ENCODE results near the gene ABCA9. TPM values are rescaled to one million over a fixed set of nuclear protein-coding genes. Genes with fewer than 3 reads are reported as not detected.

The ABCA9 gene
- polyA plus RNA-seq, 1 donor from 2014 or later: 0.69 TPM

- Histone ChIP-seq H3K9ac (ENCODE audit: low read length) (no peak overlapping the region), H2AFZ (ENCODE audit: low read depth, low read length) (no peak overlapping the region), H3F3A (ENCODE audit: insufficient read depth, low read length, poor library complexity, severe bottlenecking) (no peaks in the 10 kb centered on the region), H3K4me2 (ENCODE audit: low read length) (no peak overlapping the region), H3K27me3 (ENCODE audit: insufficient read depth, low read depth, low read length) (no peaks in the 10 kb centered on the region), H3K9me3 (ENCODE audit: low read length) (no peaks in the 10 kb centered on the region), H3K79me2 (replicated peaks; ENCODE audit: insufficient read depth, low read length) (no peaks in the 10 kb centered on the region), H3K27ac (ENCODE audit: low read length) (no peak overlapping the region), H4K20me1 (ENCODE audit: insufficient read depth) (no peaks in the 10 kb centered on the region), H3K4me3 (ENCODE audit: low read length) (no peak overlapping the region), H3K36me3 (ENCODE audit: insufficient read depth, low read length) (no peaks in the 10 kb centered on the region), H3K9me2 (ENCODE audit: insufficient read depth, low read length) (no peaks in the 10 kb centered on the region)
- TF ChIP-seq EZH2 (IDR thresholded peaks at IDR 0.05; ENCODE audit: borderline replicate concordance, insufficient read depth, low read length, poor library complexity, severe bottlenecking) (no peak), POLR2AphosphoS5 (IDR thresholded peaks at IDR 0.05) (no peak), RAD21 (conservative IDR thresholded peaks at IDR 0.05) (no peak), MXI1 (conservative IDR thresholded peaks at IDR 0.05; ENCODE audit: poor library complexity, severe bottlenecking) (no peak), SMC3 (conservative IDR thresholded peaks at IDR 0.05; ENCODE audit: poor library complexity) (no peak), TAF1 (IDR thresholded peaks at IDR 0.05; ENCODE audit: low read depth) (no peak), EP300 (conservative IDR thresholded peaks at IDR 0.05; ENCODE audit: poor library complexity, severe bottlenecking) (no peak)
- TF ChIP-seq, protein P1, sequence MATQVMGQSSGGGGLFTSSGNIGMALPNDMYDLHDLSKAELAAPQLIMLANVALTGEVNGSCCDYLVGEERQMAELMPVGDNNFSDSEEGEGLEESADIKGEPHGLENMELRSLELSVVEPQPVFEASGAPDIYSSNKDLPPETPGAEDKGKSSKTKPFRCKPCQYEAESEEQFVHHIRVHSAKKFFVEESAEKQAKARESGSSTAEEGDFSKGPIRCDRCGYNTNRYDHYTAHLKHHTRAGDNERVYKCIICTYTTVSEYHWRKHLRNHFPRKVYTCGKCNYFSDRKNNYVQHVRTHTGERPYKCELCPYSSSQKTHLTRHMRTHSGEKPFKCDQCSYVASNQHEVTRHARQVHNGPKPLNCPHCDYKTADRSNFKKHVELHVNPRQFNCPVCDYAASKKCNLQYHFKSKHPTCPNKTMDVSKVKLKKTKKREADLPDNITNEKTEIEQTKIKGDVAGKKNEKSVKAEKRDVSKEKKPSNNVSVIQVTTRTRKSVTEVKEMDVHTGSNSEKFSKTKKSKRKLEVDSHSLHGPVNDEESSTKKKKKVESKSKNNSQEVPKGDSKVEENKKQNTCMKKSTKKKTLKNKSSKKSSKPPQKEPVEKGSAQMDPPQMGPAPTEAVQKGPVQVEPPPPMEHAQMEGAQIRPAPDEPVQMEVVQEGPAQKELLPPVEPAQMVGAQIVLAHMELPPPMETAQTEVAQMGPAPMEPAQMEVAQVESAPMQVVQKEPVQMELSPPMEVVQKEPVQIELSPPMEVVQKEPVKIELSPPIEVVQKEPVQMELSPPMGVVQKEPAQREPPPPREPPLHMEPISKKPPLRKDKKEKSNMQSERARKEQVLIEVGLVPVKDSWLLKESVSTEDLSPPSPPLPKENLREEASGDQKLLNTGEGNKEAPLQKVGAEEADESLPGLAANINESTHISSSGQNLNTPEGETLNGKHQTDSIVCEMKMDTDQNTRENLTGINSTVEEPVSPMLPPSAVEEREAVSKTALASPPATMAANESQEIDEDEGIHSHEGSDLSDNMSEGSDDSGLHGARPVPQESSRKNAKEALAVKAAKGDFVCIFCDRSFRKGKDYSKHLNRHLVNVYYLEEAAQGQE (IDR thresholded peaks at IDR 0.05; ENCODE audit: borderline replicate concordance): no peak
- TF ChIP-seq, protein P2, sequence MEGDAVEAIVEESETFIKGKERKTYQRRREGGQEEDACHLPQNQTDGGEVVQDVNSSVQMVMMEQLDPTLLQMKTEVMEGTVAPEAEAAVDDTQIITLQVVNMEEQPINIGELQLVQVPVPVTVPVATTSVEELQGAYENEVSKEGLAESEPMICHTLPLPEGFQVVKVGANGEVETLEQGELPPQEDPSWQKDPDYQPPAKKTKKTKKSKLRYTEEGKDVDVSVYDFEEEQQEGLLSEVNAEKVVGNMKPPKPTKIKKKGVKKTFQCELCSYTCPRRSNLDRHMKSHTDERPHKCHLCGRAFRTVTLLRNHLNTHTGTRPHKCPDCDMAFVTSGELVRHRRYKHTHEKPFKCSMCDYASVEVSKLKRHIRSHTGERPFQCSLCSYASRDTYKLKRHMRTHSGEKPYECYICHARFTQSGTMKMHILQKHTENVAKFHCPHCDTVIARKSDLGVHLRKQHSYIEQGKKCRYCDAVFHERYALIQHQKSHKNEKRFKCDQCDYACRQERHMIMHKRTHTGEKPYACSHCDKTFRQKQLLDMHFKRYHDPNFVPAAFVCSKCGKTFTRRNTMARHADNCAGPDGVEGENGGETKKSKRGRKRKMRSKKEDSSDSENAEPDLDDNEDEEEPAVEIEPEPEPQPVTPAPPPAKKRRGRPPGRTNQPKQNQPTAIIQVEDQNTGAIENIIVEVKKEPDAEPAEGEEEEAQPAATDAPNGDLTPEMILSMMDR (IDR thresholded peaks at IDR 0.05; ENCODE audit: poor library complexity, severe bottlenecking): no peak
Observed at GRCh38 chr17:69064001-69064400, 3.3 kb upstream of the ABCA9 start.

- no peaks in the 10 kb centered on the region for H3K36me3 ChIP-seq (ENCODE audit: insufficient read depth, low read length)
- TF ChIP-seq, protein P1 (IDR thresholded peaks at IDR 0.05; ENCODE audit: borderline replicate concordance): no peak
- TF ChIP-seq EZH2 (IDR thresholded peaks at IDR 0.05; ENCODE audit: borderline replicate concordance, insufficient read depth, low read length, poor library complexity, severe bottlenecking) (no peak), EP300 (conservative IDR thresholded peaks at IDR 0.05; ENCODE audit: poor library complexity, severe bottlenecking) (no peak), TAF1 (IDR thresholded peaks at IDR 0.05; ENCODE audit: low read depth) (no peak), POLR2AphosphoS5 (IDR thresholded peaks at IDR 0.05) (no peak), SMC3 (conservative IDR thresholded peaks at IDR 0.05; ENCODE audit: poor library complexity) (no peak), RAD21 (conservative IDR thresholded peaks at IDR 0.05) (no peak), MXI1 (conservative IDR thresholded peaks at IDR 0.05; ENCODE audit: poor library complexity, severe bottlenecking) (no peak)
- TF ChIP-seq, protein P2 (IDR thresholded peaks at IDR 0.05; ENCODE audit: poor library complexity, severe bottlenecking): no peak
- no peaks in the 10 kb centered on the region for H4K20me1 ChIP-seq (ENCODE audit: insufficient read depth)
- no peak overlapping the region for H3K4me2 ChIP-seq (ENCODE audit: low read length)
- H2AFZ ChIP-seq (ENCODE audit: low read depth, low read length): no peak overlapping the region
- no peak overlapping the region for H3K9ac ChIP-seq (ENCODE audit: low read length)
- H3K27ac ChIP-seq (ENCODE audit: low read length): no peak overlapping the region
- no peaks in the 10 kb centered on the region for H3K79me2 ChIP-seq (replicated peaks; ENCODE audit: insufficient read depth, low read length)
- H3F3A ChIP-seq (ENCODE audit: insufficient read depth, low read length, poor library complexity, severe bottlenecking): no peaks in the 10 kb centered on the region
- no peaks in the 10 kb centered on the region for H3K27me3 ChIP-seq (ENCODE audit: insufficient read depth, low read depth, low read length)
- no peaks in the 10 kb centered on the region for H3K9me2 ChIP-seq (ENCODE audit: insufficient read depth, low read length)
- H3K4me3 ChIP-seq (ENCODE audit: low read length): no peak overlapping the region
- no peaks in the 10 kb centered on the region for H3K9me3 ChIP-seq (ENCODE audit: low read length)
Observed at GRCh38 chr17:69062860-69063581, 2.3 kb upstream of the ABCA9 start.

Measured in neural cell (in vitro differentiated cells).